MCF 10A (cell line): ENCODE data around the gene STAG2. TPM values are rescaled to one million over a fixed set of nuclear protein-coding genes. Genes with fewer than 3 reads are reported as not detected.
A peak's percentile ranks its signal among the peaks of the same experiment; 100 is the strongest.

ENCODE experiments used
- BruUV-seq: library from RNA; stranded (reverse); fragments of 400-500 nt; replicated peaks from 2 replicates; lab custom pipeline; 2021; lab: Mats Ljungman, UMichigan
- CTCF ChIA-PET: fragments of 300-600 bp; sonication (Branson Sonifier 250); formaldehyde crosslinking; extraction: SDS; loops from one replicate; lab custom pipeline; 2021; ENCODE audit warnings: antibody characterized with exemption, inconsistent platforms; lab: Yijun Ruan, JAX
- POLR2A ChIA-PET: fragments of 300-600, 350-650 bp; sonication (Branson Sonifier 250); formaldehyde crosslinking; extraction: SDS; loops from one replicate; lab custom pipeline; 2020; ENCODE audit warnings: antibody characterized with exemption, inconsistent platforms; lab: Yijun Ruan, JAX
- DNase-seq: peaks from one replicate; pipeline ENCODE4 v3.0.0-alpha.2; 2018; ENCODE audit not compliant: unreplicated experiment
- H3K27ac Mint-ChIP-seq: one replicate; pipeline ENCODE4 v1.8.0; 2022; ENCODE audit warnings: mild to moderate bottlenecking, low read depth, mixed read lengths; ENCODE audit not compliant: unreplicated experiment
- H3K27me3 Mint-ChIP-seq: one replicate; pipeline ENCODE4 v1.8.0; 2022; ENCODE audit warnings: mixed read lengths; ENCODE audit not compliant: insufficient read depth, unreplicated experiment
- H3K36me3 Mint-ChIP-seq: one replicate; pipeline ENCODE4 v1.8.0; 2022; ENCODE audit warnings: mild to moderate bottlenecking, moderate library complexity, mixed read lengths; ENCODE audit not compliant: insufficient read depth, unreplicated experiment
- H3K4me1 Mint-ChIP-seq: one replicate; pipeline ENCODE4 v1.8.0; 2022; ENCODE audit warnings: mixed read lengths; ENCODE audit not compliant: insufficient read depth, unreplicated experiment
- H3K4me3 Mint-ChIP-seq: one replicate; pipeline ENCODE4 v1.8.0; 2022; ENCODE audit warnings: mild to moderate bottlenecking, moderate library complexity, mixed read lengths; ENCODE audit not compliant: unreplicated experiment
- H3K9me3 Mint-ChIP-seq: one replicate; pipeline ENCODE4 v1.8.0; 2022; ENCODE audit warnings: mixed read lengths; ENCODE audit not compliant: unreplicated experiment
- intact Hi-C: fragments of 100-400 bp; cut with micrococcal nuclease; formaldehyde crosslinking; loops from 2 replicates; pipeline ENCODE4 v1.14.1; 2022
- total RNA-seq: library from RNA; stranded (reverse); gene quantifications from 2 replicates; pipeline ENCODE4 v1.2.3, GENCODE V29; 2022
- TF ChIP-seq, protein P1 (sequence below): fragments of 200-600 bp; IDR thresholded peaks from one replicate; pipeline ENCODE4 v1.8.0; 2022; ENCODE audit warnings: antibody characterized with exemption, mild to moderate bottlenecking; ENCODE audit not compliant: unreplicated experiment

STAG2 gene
- total RNA-seq, 1 experiment from 2014 or later, result 80.7 TPM

DNA sequence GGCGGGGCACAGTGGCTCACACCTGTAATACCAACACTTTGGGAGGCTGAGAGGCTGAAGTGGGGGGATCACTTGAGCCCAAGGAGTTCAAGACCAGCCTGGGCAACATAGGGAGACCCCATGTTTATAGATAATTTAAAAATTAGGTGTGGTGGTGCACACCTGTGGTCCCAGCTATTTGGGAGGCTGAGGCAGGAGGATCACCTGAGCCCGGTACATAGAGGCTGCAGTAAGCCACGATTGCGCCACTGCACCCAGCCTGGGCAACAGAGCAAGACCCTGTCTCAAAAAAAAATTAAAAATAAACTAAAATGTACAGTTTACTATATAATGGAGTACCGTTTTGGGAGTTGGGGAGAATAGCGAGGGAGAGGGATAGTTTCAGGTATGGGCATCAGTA lies 4.2 kb downstream of the STAG2 start:
- no peaks in the 10 kb centered on the region for H3K9me3 Mint-ChIP-seq
- peaks cover 5% of the 10 kb centered on the region for H3K36me3 Mint-ChIP-seq
- POLR2A ChIA-PET, result no interaction called here
- DNase-seq, result no peak
- H3K27ac Mint-ChIP-seq, result no peak overlapping the region
- no peak overlapping the region for H3K4me3 Mint-ChIP-seq
- peaks cover 7% of the 10 kb centered on the region for H3K4me1 Mint-ChIP-seq
- TF ChIP-seq, protein P1, sequence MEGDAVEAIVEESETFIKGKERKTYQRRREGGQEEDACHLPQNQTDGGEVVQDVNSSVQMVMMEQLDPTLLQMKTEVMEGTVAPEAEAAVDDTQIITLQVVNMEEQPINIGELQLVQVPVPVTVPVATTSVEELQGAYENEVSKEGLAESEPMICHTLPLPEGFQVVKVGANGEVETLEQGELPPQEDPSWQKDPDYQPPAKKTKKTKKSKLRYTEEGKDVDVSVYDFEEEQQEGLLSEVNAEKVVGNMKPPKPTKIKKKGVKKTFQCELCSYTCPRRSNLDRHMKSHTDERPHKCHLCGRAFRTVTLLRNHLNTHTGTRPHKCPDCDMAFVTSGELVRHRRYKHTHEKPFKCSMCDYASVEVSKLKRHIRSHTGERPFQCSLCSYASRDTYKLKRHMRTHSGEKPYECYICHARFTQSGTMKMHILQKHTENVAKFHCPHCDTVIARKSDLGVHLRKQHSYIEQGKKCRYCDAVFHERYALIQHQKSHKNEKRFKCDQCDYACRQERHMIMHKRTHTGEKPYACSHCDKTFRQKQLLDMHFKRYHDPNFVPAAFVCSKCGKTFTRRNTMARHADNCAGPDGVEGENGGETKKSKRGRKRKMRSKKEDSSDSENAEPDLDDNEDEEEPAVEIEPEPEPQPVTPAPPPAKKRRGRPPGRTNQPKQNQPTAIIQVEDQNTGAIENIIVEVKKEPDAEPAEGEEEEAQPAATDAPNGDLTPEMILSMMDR, result no peak
- BruUV-seq, result no TSS peak
- intact Hi-C loops, result no loop called here
- H3K27me3 Mint-ChIP-seq, result no peaks in the 10 kb centered on the region
- CTCF ChIA-PET, result interaction anchor here (1.4 to 1.8 kb wide), 2 partner anchors 11 to 132 kb away, joined by 4 to 7 read pairs; no protein-coding TSS in a partner anchor

DNA sequence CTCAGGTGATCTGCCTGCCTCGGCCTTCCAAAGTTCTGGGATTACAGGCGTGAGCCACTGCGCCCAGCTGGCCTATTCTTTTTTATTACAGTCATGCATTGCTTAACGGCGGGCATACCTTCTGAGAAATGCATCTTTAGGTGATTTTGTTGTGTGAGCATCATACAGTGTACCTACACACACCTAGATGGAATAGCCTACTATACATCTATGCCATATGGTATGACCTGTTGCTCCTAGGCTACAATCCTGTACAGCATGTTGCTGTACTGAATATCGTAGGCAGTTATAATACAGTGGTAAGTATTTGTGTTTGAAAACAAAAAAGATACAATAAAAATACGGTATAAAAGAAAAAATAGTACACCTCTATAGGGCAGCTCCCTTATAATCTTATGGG lies 6.0 kb downstream of the STAG2 start:
- Mint-ChIP-seq H3K36me3 (peaks cover 9% of the 10 kb centered on the region), H3K4me1 (peaks cover 10% of the 10 kb centered on the region), H3K27ac (no peak overlapping the region), H3K9me3 (no peaks in the 10 kb centered on the region), H3K27me3 (no peaks in the 10 kb centered on the region), H3K4me3 (no peak overlapping the region)
- ChIA-PET POLR2A (interaction anchor here (0.8 to 0.9 kb wide), 2 partner anchors 8 to 51 kb away, joined by 3 to 4 read pairs; no protein-coding TSS in a partner anchor), CTCF (interaction anchor here (0.6 to 1.8 kb wide), 4 partner anchors 123 to 215 kb away, joined by 3 to 7 read pairs (median 4); no protein-coding TSS in a partner anchor)
- BruUV-seq, result no TSS peak
- intact Hi-C loops, result no loop called here
- no peak for DNase-seq
- TF ChIP-seq, protein P1, result no peak

DNA sequence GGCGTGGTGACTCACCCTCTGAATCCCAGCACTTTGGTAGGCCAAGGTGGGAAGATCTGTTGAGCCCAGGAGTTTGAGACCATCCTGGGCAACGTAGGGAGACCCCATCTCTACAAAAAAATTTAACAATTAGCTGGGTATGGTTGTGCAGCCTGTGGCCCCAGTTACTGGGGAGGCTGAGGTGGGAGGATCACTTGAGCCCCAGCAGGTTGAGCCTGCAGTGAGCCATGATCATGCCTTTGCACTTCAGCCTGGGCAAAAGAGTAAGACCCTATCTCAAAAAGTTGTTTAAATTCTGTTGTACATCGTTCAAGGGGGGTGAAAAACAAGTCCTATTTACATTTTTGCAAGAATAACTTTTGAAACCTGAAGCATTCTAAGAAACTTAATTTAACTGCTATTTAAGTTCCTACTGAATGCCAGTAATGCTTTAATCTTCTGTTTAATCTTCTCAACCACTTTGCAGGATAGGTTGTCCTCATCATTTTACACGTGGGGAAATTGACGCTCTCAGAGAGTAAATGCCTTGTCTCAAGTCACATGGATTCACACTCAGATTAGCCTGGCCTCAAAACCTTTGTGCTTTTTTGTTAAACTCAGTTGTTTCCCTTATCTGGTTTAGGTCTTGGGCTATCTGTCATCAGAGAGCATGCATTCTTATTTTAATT lies 7.0 kb downstream of the STAG2 start:
- DNase-seq, result no peak
- TF ChIP-seq, protein P1, result no peak
- intact Hi-C loops, result no loop called here

DNA sequence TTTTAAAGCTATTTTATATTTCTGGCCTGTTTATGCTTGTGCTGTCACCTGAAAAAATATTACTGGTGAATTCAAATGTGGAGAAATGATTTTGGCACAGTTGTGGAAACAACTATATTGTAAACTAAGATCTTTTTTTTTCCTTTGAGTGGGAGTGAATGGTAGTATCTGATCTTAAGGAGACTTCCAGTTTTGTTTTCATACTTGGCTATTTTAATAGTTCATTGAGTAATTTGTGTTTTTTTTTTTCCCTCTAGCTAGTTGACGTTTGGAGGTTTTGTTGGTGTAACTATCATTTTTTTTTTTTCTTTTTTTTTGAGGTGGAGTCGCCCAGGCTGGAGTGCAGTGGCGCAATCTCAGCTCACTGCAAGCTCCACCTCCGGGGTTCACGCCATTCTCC lies 10.5 kb downstream of the STAG2 start:
- CTCF ChIA-PET, result interaction anchor here (0.5 to 2.0 kb wide), 5 partner anchors 14 to 1290 kb away, joined by 3 to 13 read pairs (median 6); no protein-coding TSS in a partner anchor
- TF ChIP-seq, protein P1, result no peak
- Mint-ChIP-seq H3K9me3 (no peaks in the 10 kb centered on the region), H3K27ac (peak overlapping the region; percentile 22), H3K4me1 (peaks cover 15% of the 10 kb centered on the region), H3K27me3 (no peaks in the 10 kb centered on the region), H3K4me3 (no peak overlapping the region), H3K36me3 (peaks cover 19% of the 10 kb centered on the region)
- no peak for DNase-seq
- POLR2A ChIA-PET, result interaction anchor here (0.5 to 1.5 kb wide), 2 partner anchors 9 kb away, joined by 3 read pairs; no protein-coding TSS in a partner anchor
- intact Hi-C loops, result no loop called here
- BruUV-seq, result no TSS peak

More for the DNA sequence above, 7.0 kb downstream of the STAG2 start:
- POLR2A ChIA-PET, result interaction anchor here (0.8 to 0.9 kb wide), 2 partner anchors 9 to 50 kb away, joined by 3 to 4 read pairs; no protein-coding TSS in a partner anchor
- Mint-ChIP-seq H3K27me3 (no peaks in the 10 kb centered on the region), H3K4me3 (no peak overlapping the region), H3K9me3 (no peaks in the 10 kb centered on the region), H3K4me1 (peaks cover 10% of the 10 kb centered on the region), H3K27ac (no peak overlapping the region), H3K36me3 (peaks cover 19% of the 10 kb centered on the region)
- no TSS peak for BruUV-seq
- CTCF ChIA-PET, result interaction anchor here (0.7 to 1.6 kb wide), 4 partner anchors 99 to 216 kb away, joined by 3 to 4 read pairs (median 4); no protein-coding TSS in a partner anchor
